GM23248 (cell line): ENCODE results near the gene PTPRD. TPM values are rescaled to one million over a fixed set of nuclear protein-coding genes. Genes with fewer than 3 reads are reported as not detected.

ENCODE experiments used
- DNase-seq: peaks from one replicate; pipeline ENCODE4 v3.0.0-alpha.2; 2015
- H2AFZ ChIP-seq: fragments of 200-600 bp; sonication (generic); 2 replicates; pipeline ENCODE4 v1.6.1; 2016; ENCODE audit warnings: antibody characterized with exemption
- H3F3A ChIP-seq: fragments of 200-600 bp; sonication (generic); 2 replicates; pipeline ENCODE4 v1.6.1; 2016; ENCODE audit warnings: mild to moderate bottlenecking, antibody characterized with exemption, mixed run types; ENCODE audit not compliant: insufficient read depth
- H3K27ac ChIP-seq: fragments of 200-600 bp; sonication (generic); 2 replicates; pipeline ENCODE4 v1.5.1; 2016; ENCODE audit warnings: mild to moderate bottlenecking
- H3K27me3 ChIP-seq: fragments of 200-600 bp; sonication (generic); replicated peaks from 2 replicates; pipeline ENCODE4 v1.6.1; 2016; ENCODE audit warnings: mild to moderate bottlenecking; ENCODE audit not compliant: insufficient read depth
- H3K36me3 ChIP-seq: fragments of 200-600 bp; sonication (generic); 2 replicates; pipeline ENCODE4 v1.6.1; 2016; ENCODE audit warnings: low read depth, mild to moderate bottlenecking
- H3K4me1 ChIP-seq: fragments of 200-600 bp; sonication (generic); 2 replicates; pipeline ENCODE4 v1.6.1; 2016; ENCODE audit warnings: mild to moderate bottlenecking; ENCODE audit not compliant: insufficient read depth
- H3K4me2 ChIP-seq: fragments of 200-600 bp; sonication (generic); one replicate; pipeline ENCODE4 v1.6.1; 2016; ENCODE audit warnings: mild to moderate bottlenecking; ENCODE audit not compliant: unreplicated experiment
- H3K4me3 ChIP-seq: fragments of 200-600 bp; sonication (generic); 2 replicates; pipeline ENCODE4 v1.5.1; 2016; ENCODE audit warnings: mild to moderate bottlenecking
- H3K79me2 ChIP-seq: fragments of 200-600 bp; sonication (generic); 2 replicates; pipeline ENCODE4 v1.6.1; 2016; ENCODE audit warnings: mild to moderate bottlenecking; ENCODE audit not compliant: insufficient read depth
- H3K9ac ChIP-seq: fragments of 200-600 bp; sonication (generic); 2 replicates; pipeline ENCODE4 v1.6.1; 2016; ENCODE audit warnings: mild to moderate bottlenecking
- H3K9me2 ChIP-seq: fragments of 200-600 bp; sonication (generic); 2 replicates; pipeline ENCODE4 v1.6.1; 2016; ENCODE audit warnings: mixed run types, mild to moderate bottlenecking, moderate library complexity; ENCODE audit not compliant: insufficient read depth
- H3K9me3 ChIP-seq: fragments of 200-600 bp; sonication (generic); one replicate; pipeline ENCODE4 v1.6.1; 2017; ENCODE audit warnings: low read depth
- H4K20me1 ChIP-seq: fragments of 200-600 bp; sonication (generic); 2 replicates; pipeline ENCODE4 v1.6.0; 2016; ENCODE audit not compliant: insufficient read depth
- EZH2 ChIP-seq: fragments of 200-600 bp; sonication (generic); IDR thresholded peaks from 2 replicates; pipeline ENCODE4 v1.6.1; 2018; ENCODE audit warnings: antibody characterized with exemption, mild to moderate bottlenecking; ENCODE audit not compliant: insufficient read depth, poor library complexity, severe bottlenecking
- EZH2phosphoT487 ChIP-seq: fragments of 200-600 bp; sonication (generic); IDR thresholded peaks from 2 replicates; pipeline ENCODE4 v1.6.1; 2018; ENCODE audit warnings: antibody characterized with exemption, moderate library complexity, mild to moderate bottlenecking, low read depth; ENCODE audit not compliant: insufficient read depth
- WGBS, 2 experiments: methylation state at CpG; one replicate each; pipeline ENCODE4 v1.1.6; 2015 to 2017; ENCODE audit warnings: low lambda C conversion rate in 2 of 2, low coverage in 1 of 2; ENCODE audit errors: missing lambda C conversion rate in 2 of 2; 5-methylcytosine and 5-hydroxymethylcytosine counted together
- in situ Hi-C: fragments of 300-500 bp; cut with MboI; formaldehyde crosslinking; loops from 2 replicates; pipeline ENCODE4 v1.15.0; 2020
- polyA plus RNA-seq: library from polyadenylated mRNA; unstranded; fragments of >200 nt; fragmentation: Nextera tagmentation; extraction: Ambion mirVana; gene quantifications from 2 replicates; pipeline ENCODE4 v1.2.1, GENCODE V29; 2016
- total RNA-seq: library from RNA; depleted of rRNA; stranded (reverse); fragments of >200 nt; shearing (Covaris generic); gene quantifications from 2 replicates; pipeline ENCODE4 v1.2.3, GENCODE V29; 2014

PTPRD gene
- total and polyA plus RNA-seq, 2 experiments from 2014 or later, result 0.05 TPM; not detected in 1

DNA sequence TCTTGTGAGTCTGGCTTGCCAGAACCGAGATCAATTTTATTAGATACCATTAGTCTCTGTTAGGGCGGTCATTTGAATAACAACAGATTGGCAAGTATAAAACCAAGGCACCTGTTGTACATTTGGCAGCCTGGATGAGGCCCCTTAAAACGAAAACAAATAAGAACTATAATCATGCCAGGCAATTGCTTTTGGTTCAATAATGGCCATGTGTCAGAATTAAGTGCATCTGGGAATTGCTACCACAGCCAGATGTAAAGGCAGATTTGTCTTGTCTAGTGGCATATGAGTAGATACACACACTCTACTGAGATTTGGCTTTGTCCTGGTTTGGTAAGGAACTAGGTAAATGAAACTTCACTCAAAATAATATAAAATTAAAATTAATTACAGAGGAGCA lies 1767.0 kb downstream of the PTPRD start:
- no peaks in the 10 kb centered on the region for H3K79me2 ChIP-seq
- no peak for DNase-seq
- WGBS, 2 experiments, result 17 to 18% methylated on average over 3 of the region's 3 CpGs
- H3K27ac ChIP-seq, result no peak overlapping the region
- H3K9ac ChIP-seq, result no peak overlapping the region
- H3K36me3 ChIP-seq, result no peaks in the 10 kb centered on the region
- TF ChIP-seq EZH2phosphoT487 (no peak), EZH2 (no peak)
- H2AFZ ChIP-seq, result no peak overlapping the region
- H3K4me3 ChIP-seq, result no peak overlapping the region
- no peaks in the 10 kb centered on the region for H3K9me2 ChIP-seq
- no peaks in the 10 kb centered on the region for H3F3A ChIP-seq
- H4K20me1 ChIP-seq, result no peaks in the 10 kb centered on the region
- H3K4me2 ChIP-seq, result no peak overlapping the region
- H3K4me1 ChIP-seq, result no peaks in the 10 kb centered on the region
- in situ Hi-C loops, result no loop called here
- H3K27me3 ChIP-seq, result no peaks in the 10 kb centered on the region
- no peaks in the 10 kb centered on the region for H3K9me3 ChIP-seq

DNA sequence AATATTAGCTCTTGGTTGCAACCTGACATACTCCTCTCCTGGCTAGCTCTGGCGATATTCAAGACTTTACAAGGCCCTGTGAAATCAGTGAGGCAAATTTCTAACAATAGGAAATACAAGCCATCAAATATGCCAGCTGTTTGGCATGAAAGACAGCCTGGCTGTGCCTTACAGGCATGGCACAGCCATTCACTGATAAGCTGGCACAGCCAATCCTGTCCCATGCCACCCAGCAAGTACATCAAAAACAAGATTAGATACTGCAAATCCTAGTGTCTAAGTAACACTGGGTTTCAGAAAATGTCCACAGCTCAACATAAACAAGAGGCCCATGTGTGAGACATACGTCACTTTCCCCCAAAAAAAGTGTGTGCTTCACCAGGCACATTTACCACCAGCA lies 1767.4 kb downstream of the PTPRD start:
- Histone ChIP-seq H3K4me2 (no peak overlapping the region), H3K27ac (no peak overlapping the region), H3K79me2 (no peaks in the 10 kb centered on the region), H3K27me3 (no peaks in the 10 kb centered on the region), H3K4me1 (no peaks in the 10 kb centered on the region), H3K9me2 (no peaks in the 10 kb centered on the region), H3K4me3 (no peak overlapping the region), H2AFZ (no peak overlapping the region), H3K9ac (no peak overlapping the region), H3F3A (no peaks in the 10 kb centered on the region), H4K20me1 (no peaks in the 10 kb centered on the region), H3K9me3 (no peaks in the 10 kb centered on the region), H3K36me3 (no peaks in the 10 kb centered on the region)
- DNase-seq, result no peak
- 0 to 2% methylated on average over 2 of the region's 2 CpGs for WGBS, 2 experiments
- in situ Hi-C loops, result no loop called here
- TF ChIP-seq EZH2phosphoT487 (no peak), EZH2 (no peak)

DNA sequence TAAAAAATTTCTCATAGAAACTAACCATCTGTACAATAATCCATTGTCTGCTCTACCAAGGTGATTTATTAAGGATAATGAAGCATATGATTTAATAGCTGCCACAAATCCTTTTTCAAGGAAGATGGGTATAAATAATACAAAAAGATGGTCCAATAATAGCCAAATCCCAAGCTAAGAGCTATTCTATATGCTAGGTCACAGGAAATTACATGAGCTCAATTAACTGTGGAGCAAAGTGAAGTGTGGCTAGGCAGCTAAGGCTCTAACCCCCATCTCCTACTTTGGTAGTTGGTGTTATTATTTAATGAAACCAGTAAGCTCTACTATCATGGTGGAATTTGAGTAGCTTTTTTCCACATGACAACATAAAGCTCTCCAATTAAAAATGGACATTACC lies 1768.3 kb downstream of the PTPRD start:
- Histone ChIP-seq H3K4me2 (no peak overlapping the region), H4K20me1 (no peaks in the 10 kb centered on the region), H3K9me3 (no peaks in the 10 kb centered on the region), H3K79me2 (no peaks in the 10 kb centered on the region), H2AFZ (no peak overlapping the region), H3K9me2 (no peaks in the 10 kb centered on the region), H3F3A (no peaks in the 10 kb centered on the region), H3K36me3 (no peaks in the 10 kb centered on the region), H3K9ac (no peak overlapping the region), H3K27me3 (no peaks in the 10 kb centered on the region), H3K4me1 (no peaks in the 10 kb centered on the region), H3K27ac (no peak overlapping the region), H3K4me3 (no peak overlapping the region)
- TF ChIP-seq EZH2phosphoT487, result no peak
- no peak for TF ChIP-seq EZH2
- in situ Hi-C loops, result no loop called here
- no peak for DNase-seq

DNA sequence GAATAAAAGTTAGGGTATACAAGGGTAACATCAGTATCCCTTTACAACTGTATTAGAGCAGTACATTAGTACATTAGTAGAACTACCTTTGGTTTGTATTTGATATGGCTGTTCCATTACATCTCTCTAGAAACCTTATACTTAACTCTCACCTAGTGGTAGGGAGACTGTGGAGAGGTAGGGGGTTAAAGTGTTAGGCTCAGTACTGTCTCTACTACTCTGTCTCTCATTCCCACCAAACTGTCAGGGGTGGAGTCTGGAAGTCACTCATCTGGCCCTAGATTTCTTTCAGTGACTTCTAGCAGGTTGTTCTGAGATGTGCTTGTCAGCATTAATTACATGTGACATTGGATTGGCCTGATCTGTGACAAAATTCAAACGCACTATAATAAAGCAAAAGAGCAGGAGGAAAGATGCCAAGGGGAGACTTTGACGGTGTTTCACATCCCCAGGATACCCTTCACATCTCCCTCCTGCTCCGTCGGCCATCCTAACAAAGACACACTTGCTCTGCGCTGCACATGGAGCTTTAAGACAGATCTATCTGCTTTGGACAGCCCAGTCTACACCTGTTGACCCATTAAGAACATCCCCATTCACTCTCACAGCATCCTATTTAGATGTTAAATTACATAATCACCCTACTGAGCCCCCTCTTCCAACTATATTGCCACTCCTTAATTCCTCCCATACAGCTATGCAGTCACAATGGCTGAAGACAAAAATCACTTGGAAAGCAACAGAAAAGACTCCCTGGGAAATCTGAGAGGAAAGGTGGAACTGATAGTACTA lies 1770.2 kb downstream of the PTPRD start:
- no peaks in the 10 kb centered on the region for H3K36me3 ChIP-seq
- TF ChIP-seq EZH2 (no peak), EZH2phosphoT487 (no peak)
- H3K4me1 ChIP-seq, result no peaks in the 10 kb centered on the region
- H3K27ac ChIP-seq, result no peak overlapping the region
- H3F3A ChIP-seq, result no peaks in the 10 kb centered on the region
- no peak overlapping the region for H2AFZ ChIP-seq
- no peaks in the 10 kb centered on the region for H3K9me3 ChIP-seq
- no peaks in the 10 kb centered on the region for H4K20me1 ChIP-seq
- H3K27me3 ChIP-seq, result no peaks in the 10 kb centered on the region
- H3K9me2 ChIP-seq, result no peaks in the 10 kb centered on the region
- H3K4me2 ChIP-seq, result no peak overlapping the region
- no peak for DNase-seq
- in situ Hi-C loops, result no loop called here
- H3K9ac ChIP-seq, result no peak overlapping the region
- H3K4me3 ChIP-seq, result no peak overlapping the region
- H3K79me2 ChIP-seq, result no peaks in the 10 kb centered on the region
- WGBS, 2 experiments, result 34 to 60% methylated on average over 5 of the region's 5 CpGs

DNA sequence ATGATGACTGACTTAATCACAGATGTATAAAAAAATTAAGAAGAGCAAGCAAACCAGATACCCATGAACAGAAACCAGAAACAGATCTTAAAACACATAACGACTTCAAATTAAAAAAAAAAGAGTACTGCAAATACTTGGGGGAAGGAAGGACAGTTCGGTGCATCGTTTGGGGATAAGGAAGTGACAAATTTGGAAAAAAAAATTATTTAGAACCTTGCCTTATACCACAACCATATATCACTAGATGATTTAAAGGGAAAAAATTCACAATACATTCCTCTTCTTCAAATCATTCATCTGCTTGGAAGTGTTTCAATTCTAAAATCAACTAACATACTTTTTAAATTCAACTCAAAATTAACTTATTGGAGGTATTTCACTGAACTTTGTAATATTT lies 1774.7 kb downstream of the PTPRD start:
- H4K20me1 ChIP-seq, result no peaks in the 10 kb centered on the region
- in situ Hi-C loops, result no loop called here
- H3K9me3 ChIP-seq, result no peaks in the 10 kb centered on the region
- no peaks in the 10 kb centered on the region for H3K36me3 ChIP-seq
- no peak overlapping the region for H3K4me3 ChIP-seq
- H3F3A ChIP-seq, result no peaks in the 10 kb centered on the region
- DNase-seq, result no peak
- no peak overlapping the region for H3K4me2 ChIP-seq
- no peak overlapping the region for H3K27ac ChIP-seq
- TF ChIP-seq EZH2 (no peak), EZH2phosphoT487 (no peak)
- no peak overlapping the region for H2AFZ ChIP-seq
- no peaks in the 10 kb centered on the region for H3K4me1 ChIP-seq
- 12 to 19% methylated on average over 3 of the region's 3 CpGs for WGBS, 2 experiments
- H3K9ac ChIP-seq, result no peak overlapping the region
- H3K27me3 ChIP-seq, result no peaks in the 10 kb centered on the region
- no peaks in the 10 kb centered on the region for H3K79me2 ChIP-seq
- H3K9me2 ChIP-seq, result no peaks in the 10 kb centered on the region
